HL-60/S4 treated with phorbol 12-myristate 13-acetate at 8.2 ng/mL for 4 days and 3 days (cell line): Measurements from ENCODE around the gene BTN1A1.
"Not testable (repeated sequence)": the region's sequence is repeated elsewhere in the genome, so short reads cannot be mapped to it uniquely, and the experiment has no call there.

Experiments
- in situ Hi-C: fragments of 300-500 bp; cut with MboI; formaldehyde crosslinking; loops from 2 replicates; pipeline ENCODE4 v1.15.0; 2022; ENCODE audit warnings: low sequenced_read_pairs

Gene BTN1A1

GRCh38 chr6:26507658-26508057 is 7.6 kb downstream of the BTN1A1 start:
- in situ Hi-C loops = no loop called here

DNA sequence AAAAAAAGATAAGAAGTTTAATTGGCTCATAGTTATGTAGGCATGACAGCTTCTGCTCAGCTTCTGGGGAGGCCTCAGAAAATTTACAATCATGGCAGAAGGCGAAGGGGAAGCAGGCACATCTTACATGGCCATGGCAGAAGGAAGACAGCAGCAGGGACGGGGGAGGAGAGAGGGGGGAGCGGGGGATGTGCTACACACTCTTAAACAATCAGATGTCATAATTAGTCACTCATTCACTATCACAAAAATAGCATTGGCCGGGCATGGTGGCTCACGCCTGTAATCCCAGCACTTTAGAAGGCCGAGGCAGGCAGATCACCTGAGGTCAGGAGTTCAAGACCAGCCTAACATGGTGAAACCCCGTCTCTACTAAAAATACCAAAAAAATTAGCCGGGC is 10.9 kb downstream of the BTN1A1 start:
- in situ Hi-C loops = not testable (repeated sequence)

DNA sequence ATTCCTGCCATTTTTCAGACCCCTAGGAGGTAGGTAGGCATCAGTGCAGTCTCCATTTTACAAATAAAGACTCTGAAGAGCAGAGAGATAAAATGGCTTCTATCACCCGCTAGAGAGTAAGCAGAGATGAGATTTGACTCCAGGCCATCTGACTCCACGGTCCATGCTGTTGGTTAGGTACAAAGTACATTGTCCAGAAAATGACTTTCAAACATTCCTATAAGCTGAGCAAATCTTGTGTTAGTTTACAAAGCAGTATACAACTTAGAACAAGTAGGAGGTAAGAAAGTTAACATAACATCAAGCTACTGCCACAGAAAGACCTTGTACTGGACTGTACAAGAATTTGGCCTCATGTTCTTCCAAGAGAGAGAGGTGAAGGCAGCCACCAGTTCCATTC is 14.9 kb downstream of the BTN1A1 start:
- in situ Hi-C loops = no loop called here

DNA sequence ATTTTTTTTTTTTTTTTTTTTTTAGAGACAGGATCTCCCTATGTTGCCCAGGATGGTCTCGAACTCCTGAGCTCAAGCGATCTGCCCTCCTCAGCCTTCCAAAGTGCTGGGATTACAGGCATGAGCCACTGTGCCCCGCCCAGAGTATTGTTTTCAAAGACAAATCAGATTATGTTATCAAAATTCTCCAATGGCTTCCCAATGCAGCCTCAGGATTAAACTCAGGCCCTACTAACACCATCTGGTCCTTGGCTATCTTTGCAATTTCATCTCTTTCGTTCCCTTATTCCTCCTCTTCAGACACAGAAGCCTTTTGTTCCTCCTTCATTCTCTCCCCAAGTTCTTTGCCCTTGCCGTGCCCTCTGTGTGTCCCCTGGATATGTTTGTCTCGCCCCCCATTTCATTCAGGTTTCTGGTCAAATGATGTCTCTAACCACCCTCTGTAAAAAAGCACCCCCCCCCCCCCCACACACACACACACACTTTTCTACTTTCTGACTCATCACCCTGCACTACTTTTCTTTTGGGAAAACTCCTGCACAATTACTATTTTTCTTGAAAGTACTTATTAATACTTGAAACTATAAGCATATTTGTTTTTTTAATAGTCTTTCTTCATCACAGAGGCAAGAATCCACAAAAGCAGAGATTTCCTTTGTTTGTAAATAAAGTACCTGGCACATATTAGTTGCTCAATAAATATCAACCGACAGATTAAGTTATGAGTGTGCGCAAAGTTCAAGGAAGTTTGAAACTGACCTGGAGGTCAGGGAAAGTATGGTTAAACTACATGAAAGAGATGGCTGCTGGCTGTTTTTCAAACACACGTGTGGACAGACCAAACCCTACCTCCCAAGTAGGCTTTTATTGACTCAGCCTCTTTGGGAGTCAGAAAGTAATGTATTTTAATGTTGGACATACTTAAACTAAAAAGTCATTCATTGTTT is 16.7 kb downstream of the BTN1A1 start:
- in situ Hi-C loops = no loop called here

GRCh38 chr6:26519359-26519758 is 19.3 kb downstream of the BTN1A1 start:
- in situ Hi-C loops = no loop called here

DNA sequence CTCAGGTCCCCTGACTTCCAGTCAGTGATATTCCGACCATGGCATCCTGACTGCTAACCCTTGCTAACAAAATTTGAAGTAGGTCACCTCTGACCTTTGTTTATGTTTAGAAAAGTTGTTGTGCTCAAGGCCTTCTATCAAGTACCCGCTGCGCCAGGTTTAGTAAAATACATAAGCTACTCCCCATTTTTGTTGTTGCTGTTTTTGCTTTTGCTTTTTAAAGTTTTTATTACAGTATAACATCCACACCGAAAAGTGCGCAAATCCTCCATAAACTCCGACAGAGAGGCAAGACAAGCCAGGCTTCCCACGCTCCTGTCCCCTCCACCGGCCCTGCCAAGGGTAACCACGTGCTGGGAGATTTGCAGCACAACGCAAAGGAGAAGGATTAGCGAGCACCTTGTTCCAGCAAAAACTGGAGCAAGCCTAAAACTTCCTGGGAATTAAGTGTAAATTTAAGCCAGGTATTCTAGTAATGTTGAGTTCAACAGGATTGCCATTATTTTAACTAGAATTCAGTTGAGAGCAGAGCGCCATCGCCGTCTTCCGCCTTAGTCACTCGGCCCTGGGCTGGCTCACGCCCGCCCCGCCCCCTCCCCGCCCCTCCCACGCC is 20.2 kb downstream of the BTN1A1 start:
- in situ Hi-C loops = no loop called here

DNA sequence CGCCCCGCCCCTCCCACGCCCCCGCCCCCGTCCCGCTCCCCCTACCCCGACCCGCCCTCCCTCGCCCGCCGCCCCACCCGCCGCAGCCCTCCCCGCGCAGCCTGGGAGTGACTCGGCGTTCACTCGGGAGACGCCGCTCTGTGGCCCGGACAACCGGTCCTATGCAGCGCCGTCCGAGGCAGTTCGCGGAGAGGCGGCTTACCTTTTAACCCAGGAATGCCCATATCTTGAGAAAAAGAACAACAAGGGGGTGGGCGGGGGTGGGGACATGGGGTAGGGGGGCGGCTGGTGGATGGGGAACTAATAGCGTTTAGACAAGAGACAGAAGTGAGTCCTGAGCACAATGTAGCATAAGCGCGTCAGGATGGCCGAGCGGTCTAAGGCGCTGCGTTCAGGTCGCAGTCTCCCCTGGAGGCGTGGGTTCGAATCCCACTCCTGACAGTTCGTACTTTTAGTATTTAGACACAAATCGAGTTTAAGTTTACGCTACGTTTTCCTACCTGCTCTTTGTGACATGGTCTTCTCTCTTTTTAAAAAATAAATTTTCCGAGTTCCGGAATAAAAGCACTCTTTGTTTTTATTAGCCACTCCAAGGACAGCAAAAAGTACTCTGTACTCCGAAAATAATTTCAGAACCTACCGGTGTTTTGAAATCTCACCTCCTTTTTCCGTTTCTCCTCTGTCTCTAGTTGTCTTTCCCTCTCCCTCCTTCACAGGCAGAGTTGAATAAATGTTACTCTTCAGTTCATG is 20.9 kb downstream of the BTN1A1 start:
- in situ Hi-C loops = no loop called here

DNA sequence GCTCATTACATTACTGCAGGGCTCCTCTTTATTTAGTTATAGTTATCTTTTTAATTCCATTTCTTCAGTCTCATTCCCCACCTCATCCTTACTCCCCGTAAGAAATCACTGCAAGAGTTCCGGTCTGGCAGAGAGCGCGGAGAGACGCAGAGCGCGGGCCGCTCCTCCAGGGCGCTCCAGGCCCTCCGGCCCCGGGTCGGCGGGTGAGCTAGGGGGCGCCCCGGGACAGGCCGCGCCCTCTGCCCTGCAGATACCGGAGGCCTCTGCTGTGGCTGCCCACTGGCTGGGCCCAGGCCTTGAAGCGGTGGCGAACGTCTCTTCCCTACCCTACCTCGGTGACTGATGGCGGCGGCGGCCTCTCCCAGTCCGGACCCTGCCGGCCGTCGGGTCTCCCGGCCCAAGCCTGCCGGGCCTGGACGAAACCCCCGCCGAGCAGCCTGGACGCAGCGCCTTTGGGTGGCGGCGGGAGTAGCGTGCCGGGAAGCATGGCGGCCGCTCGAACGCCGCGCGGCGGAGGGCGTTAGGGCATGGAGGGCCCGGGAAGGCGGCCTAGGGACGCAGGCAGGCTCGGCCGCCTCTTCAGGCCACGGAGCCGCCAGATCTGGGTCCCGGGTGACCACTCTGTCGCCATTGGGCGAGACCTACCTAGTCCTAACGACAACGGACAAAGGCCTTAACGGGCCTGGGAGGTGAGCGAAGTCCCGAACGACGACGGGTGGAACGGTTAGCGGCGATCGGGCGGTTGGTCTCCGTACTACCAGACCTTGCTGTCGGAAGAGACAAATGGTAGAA is 21.7 kb downstream of the BTN1A1 start:
- in situ Hi-C loops = no loop called here

- in situ Hi-C loops = not testable (repeated sequence)
Measured at GRCh38 chr6:26522486-26523228, 22.6 kb downstream of the BTN1A1 start.

DNA sequence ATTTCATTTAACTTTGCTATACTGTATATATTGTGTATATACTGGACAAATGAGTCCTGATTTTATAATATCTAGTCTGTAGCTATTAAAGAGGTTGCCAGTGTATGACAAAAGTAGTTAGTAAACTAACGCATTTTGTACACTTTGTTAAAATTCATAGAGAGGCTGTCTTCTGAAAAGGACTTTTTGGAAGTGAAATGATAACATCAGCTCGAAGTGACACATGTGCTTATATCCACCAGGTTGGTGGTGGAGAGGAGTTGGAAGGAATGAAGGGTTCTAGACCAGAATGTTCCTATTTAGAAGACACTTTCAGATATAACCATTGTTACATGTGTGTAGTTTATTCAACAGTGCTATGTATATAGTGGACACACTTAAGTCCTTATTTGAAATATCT is 24.2 kb downstream of the BTN1A1 start:
- in situ Hi-C loops = not testable (repeated sequence)

DNA sequence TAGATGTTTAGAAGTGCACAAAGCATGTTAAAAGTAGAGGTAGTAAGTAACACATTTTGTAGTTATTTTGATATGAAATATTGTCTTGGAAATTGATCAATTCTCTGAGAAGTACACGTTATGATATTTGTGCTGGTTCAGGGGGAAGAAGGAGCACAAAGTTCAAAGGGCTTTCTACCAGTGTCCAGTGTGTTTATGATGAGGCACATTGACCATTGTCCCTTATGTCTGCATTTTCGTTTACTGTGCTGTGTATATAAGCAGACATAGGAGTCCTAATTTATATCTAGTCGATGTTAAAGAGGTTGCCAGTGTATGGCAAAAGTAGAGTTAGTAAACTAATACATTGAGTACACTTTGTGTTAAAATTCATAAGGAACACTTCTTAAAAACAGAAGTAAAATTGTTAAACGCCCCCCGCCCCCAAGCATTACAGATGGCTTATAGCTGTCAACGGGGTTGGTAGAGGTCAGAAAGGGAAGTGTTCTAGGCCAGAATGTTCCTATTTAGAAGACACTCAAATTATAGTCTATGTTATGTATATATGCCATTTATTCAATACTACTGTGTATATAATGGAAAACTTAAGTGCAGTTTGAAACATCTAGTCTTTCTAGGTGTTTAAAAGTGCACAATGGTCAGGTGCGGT is 24.7 kb downstream of the BTN1A1 start:
- in situ Hi-C loops = loop anchor here (25.0 kb wide), 1 partner anchor 338 kb away; a partner anchor contains a TSS

GRCh38 chr6:26525838-26526237 is 25.7 kb downstream of the BTN1A1 start:
- in situ Hi-C loops = loop anchor here (25.0 kb wide), 1 partner anchor 339 kb away; a partner anchor contains a TSS

DNA sequence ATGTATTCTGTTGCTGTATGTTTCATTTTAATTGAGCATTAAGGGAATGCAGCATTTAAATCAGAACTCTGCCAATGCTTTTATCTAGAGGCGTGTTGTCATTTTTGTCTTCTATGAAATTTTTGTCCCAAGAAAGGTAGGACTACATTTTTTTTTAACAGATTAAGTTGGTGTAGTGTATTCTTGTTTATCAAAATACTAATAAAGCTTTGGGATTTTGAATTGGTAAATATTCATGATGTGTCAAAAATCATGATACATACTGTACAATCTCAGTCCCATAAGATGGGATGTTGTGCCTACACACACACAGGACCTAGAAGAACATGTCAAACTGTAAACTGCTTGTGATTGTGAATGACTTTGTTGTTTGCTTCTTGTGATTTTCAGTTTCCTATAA is 26.8 kb downstream of the BTN1A1 start:
- in situ Hi-C loops = loop anchor here (25.0 kb wide), 1 partner anchor 340 kb away; a partner anchor contains a TSS

- in situ Hi-C loops = loop anchor here (25.0 kb wide), 1 partner anchor 343 kb away; a partner anchor contains a TSS
Measured at GRCh38 chr6:26530203-26530602, 30.1 kb downstream of the BTN1A1 start.

DNA sequence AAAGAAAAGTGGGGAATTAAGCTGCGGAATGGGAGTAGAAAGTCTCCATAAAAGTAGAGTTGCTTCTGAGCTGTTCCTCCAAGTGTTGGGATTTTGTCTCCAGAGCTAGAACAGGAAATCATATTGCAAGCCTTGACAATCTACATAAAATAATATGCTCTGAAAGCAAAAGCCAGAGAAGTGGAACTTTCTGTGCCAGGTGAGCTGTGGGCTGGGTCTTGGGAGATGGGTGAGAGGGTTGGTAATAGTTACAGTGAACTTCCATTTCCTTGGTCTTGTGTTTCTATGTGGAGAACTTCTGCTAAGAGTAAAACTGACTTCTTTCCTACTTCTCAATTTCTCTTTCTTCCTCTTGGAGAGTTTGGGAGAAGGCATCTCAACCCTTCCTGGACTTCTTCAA is 31.8 kb downstream of the BTN1A1 start:
- in situ Hi-C loops = loop anchor here (25.0 kb wide), 1 partner anchor 345 kb away; a partner anchor contains a TSS

- in situ Hi-C loops = loop anchor here (25.0 kb wide), 1 partner anchor 346 kb away; a partner anchor contains a TSS
Measured at GRCh38 chr6:26532699-26533531, 32.8 kb downstream of the BTN1A1 start.

GRCh38 chr6:26533532-26533931 is 33.4 kb downstream of the BTN1A1 start:
- in situ Hi-C loops = loop anchor here (25.0 kb wide), 1 partner anchor 346 kb away; a partner anchor contains a TSS
